H9 (cell line): ENCODE data around the gene CREB1. TPM values are rescaled to one million over a fixed set of nuclear protein-coding genes. Genes with fewer than 3 reads are reported as not detected.

ENCODE experiments used
- DNase-seq: peaks from one replicate; pipeline ENCODE4 v3.0.0-alpha.2; 2017
- H2AFZ ChIP-seq: one replicate; pipeline ENCODE4 v1.6.1; 2013; ENCODE audit warnings: mild to moderate bottlenecking, low read length, control low read depth, moderate library complexity
- H2AK5ac ChIP-seq: 2 replicates; pipeline ENCODE4 v1.6.1; 2013; ENCODE audit warnings: low read length, control low read depth, mixed read lengths; ENCODE audit not compliant: insufficient read length
- H2BK120ac ChIP-seq: one replicate; pipeline ENCODE4 v1.6.1; 2013; ENCODE audit warnings: low read depth, mild to moderate bottlenecking, low read length, control low read depth, inconsistent platforms; ENCODE audit not compliant: poor library complexity, severe bottlenecking
- H2BK12ac ChIP-seq: 2 replicates; pipeline ENCODE4 v1.6.1; 2013; ENCODE audit warnings: low read length, control low read depth, mixed read lengths, low read depth; ENCODE audit not compliant: insufficient read length
- H2BK15ac ChIP-seq: 2 replicates; pipeline ENCODE4 v1.6.1; 2013; ENCODE audit warnings: low read depth, low read length, control low read depth
- H2BK20ac ChIP-seq: one replicate; pipeline ENCODE4 v1.6.1; 2013; ENCODE audit warnings: low read depth, mild to moderate bottlenecking, low read length, control low read depth, inconsistent platforms; ENCODE audit not compliant: poor library complexity, severe bottlenecking
- H2BK5ac ChIP-seq: 2 replicates; pipeline ENCODE4 v1.6.1; 2013; ENCODE audit warnings: low read length, control low read depth, mixed read lengths; ENCODE audit not compliant: insufficient read length
- H3K14ac ChIP-seq: 2 replicates; pipeline ENCODE4 v1.6.1; 2013; ENCODE audit warnings: low read length, control low read depth; ENCODE audit not compliant: insufficient read depth
- H3K18ac ChIP-seq: 2 replicates; pipeline ENCODE4 v1.6.1; 2013; ENCODE audit warnings: low read depth, mild to moderate bottlenecking, mixed read lengths, low read length, control low read depth; ENCODE audit not compliant: insufficient read length
- H3K23ac ChIP-seq: 2 replicates; pipeline ENCODE4 v1.6.1; 2013; ENCODE audit warnings: low read length, control low read depth, mixed read lengths, low read depth; ENCODE audit not compliant: insufficient read length
- H3K23me2 ChIP-seq: 2 replicates; pipeline ENCODE4 v1.6.1; 2013; ENCODE audit warnings: low read depth, mild to moderate bottlenecking, mixed read lengths, low read length, control low read depth; ENCODE audit not compliant: insufficient read length, poor library complexity, severe bottlenecking
- H3K27ac ChIP-seq: 2 replicates; pipeline ENCODE4 v1.5.1; 2013; ENCODE audit warnings: low read length, control low read depth, mixed read lengths, low read depth; ENCODE audit not compliant: insufficient read length
- H3K27me3 ChIP-seq: 2 replicates; pipeline ENCODE4 v1.6.1; 2013; ENCODE audit warnings: low read length, control low read depth, inconsistent platforms; ENCODE audit not compliant: insufficient read depth
- H3K4ac ChIP-seq: 2 replicates; pipeline ENCODE4 v1.6.1; 2013; ENCODE audit warnings: low read depth, mild to moderate bottlenecking, control low read depth, inconsistent platforms, low read length, moderate library complexity
- H3K4me1 ChIP-seq: 2 replicates; pipeline ENCODE4 v1.6.1; 2013; ENCODE audit warnings: low read length, control low read depth, inconsistent platforms; ENCODE audit not compliant: insufficient read depth
- H3K4me2 ChIP-seq: 2 replicates; pipeline ENCODE4 v1.6.1; 2013; ENCODE audit warnings: low read length, control low read depth, mixed read lengths; ENCODE audit not compliant: insufficient read length, insufficient read depth
- H3K56ac ChIP-seq: 2 replicates; pipeline ENCODE4 v1.6.1; 2013; ENCODE audit warnings: low read depth, mild to moderate bottlenecking, mixed read lengths, low read length, control low read depth; ENCODE audit not compliant: insufficient read length
- H3K79me1 ChIP-seq: 2 replicates; pipeline ENCODE4 v1.6.1; 2013; ENCODE audit warnings: low read depth, mild to moderate bottlenecking, moderate library complexity, low read length, control low read depth, inconsistent platforms; ENCODE audit not compliant: insufficient read depth, poor library complexity, severe bottlenecking
- H3K79me2 ChIP-seq: 2 replicates; pipeline ENCODE4 v1.6.1; 2013; ENCODE audit warnings: low read length, control low read depth, inconsistent platforms; ENCODE audit not compliant: insufficient read depth
- H3K9ac ChIP-seq: 2 replicates; pipeline ENCODE4 v1.6.1; 2013; ENCODE audit warnings: low read length, control low read depth, mixed read lengths; ENCODE audit not compliant: insufficient read length; ENCODE audit errors: extremely low read depth
- H3K9me3 ChIP-seq: one replicate; pipeline ENCODE4 v1.6.1; 2013; ENCODE audit warnings: low read depth, low read length, inconsistent platforms; ENCODE audit not compliant: control insufficient read depth
- H3T11ph ChIP-seq: one replicate; pipeline ENCODE4 v1.6.1; 2013; ENCODE audit warnings: mild to moderate bottlenecking, low read length, control low read depth, inconsistent platforms
- H4K20me1 ChIP-seq: one replicate; pipeline ENCODE4 v1.6.1; 2013; ENCODE audit not compliant: control insufficient read depth, insufficient read length, insufficient read depth
- H4K5ac ChIP-seq: 2 replicates; pipeline ENCODE4 v1.6.1; 2013; ENCODE audit warnings: low read depth, mild to moderate bottlenecking, mixed read lengths, low read length, control low read depth; ENCODE audit not compliant: insufficient read length
- H4K8ac ChIP-seq: replicated peaks from 2 replicates; pipeline ENCODE4 v1.6.1; 2013; ENCODE audit warnings: low read length, control low read depth, mixed read lengths, low read depth; ENCODE audit not compliant: insufficient read length
- H4K91ac ChIP-seq: 2 replicates; pipeline ENCODE4 v1.6.1; 2013; ENCODE audit warnings: low read depth, mild to moderate bottlenecking, moderate library complexity, mixed read lengths, low read length, control low read depth; ENCODE audit not compliant: insufficient read length
- H3K27ac Mint-ChIP-seq, 3 experiments: 2 replicates in 2 of 3; 3 replicates in 1 of 3; pipeline ENCODE4 v1.8.0; 2020 to 2021; ENCODE audit warnings: mixed read lengths in 3 of 3, mild to moderate bottlenecking in 1 of 3, moderate library complexity in 1 of 3
- H3K27me3 Mint-ChIP-seq: 2 replicates; pipeline ENCODE4 v1.8.0; 2021; ENCODE audit warnings: low read depth, mild to moderate bottlenecking, moderate library complexity, mixed read lengths
- H3K36me3 Mint-ChIP-seq, 3 experiments: 2 replicates in 2 of 3; 3 replicates in 1 of 3; pipeline ENCODE4 v1.8.0; 2020 to 2021; ENCODE audit warnings: low read depth in 3 of 3, mixed read lengths in 3 of 3; ENCODE audit not compliant: insufficient read depth in 1 of 3
- H3K4me1 Mint-ChIP-seq, 2 experiments: 2 replicates each; pipeline ENCODE4 v1.8.0; 2020; ENCODE audit warnings: mixed read lengths in 2 of 2
- H3K4me3 Mint-ChIP-seq, 2 experiments: 2 replicates in 1 of 2; 3 replicates in 1 of 2; pipeline ENCODE4 v1.8.0; 2020 to 2021; ENCODE audit warnings: mild to moderate bottlenecking in 2 of 2, mixed read lengths in 2 of 2, moderate library complexity in 1 of 2
- H3K9me3 Mint-ChIP-seq, 2 experiments: 2 replicates in 1 of 2; 3 replicates in 1 of 2; pipeline ENCODE4 v1.8.0; 2020; ENCODE audit warnings: mild to moderate bottlenecking in 2 of 2, mixed read lengths in 2 of 2, moderate library complexity in 1 of 2
- CTCF ChIP-seq: fragments of 200-600 bp; sonication (generic); conservative IDR thresholded peaks from 3 replicates; pipeline ENCODE4 v1.8.0; 2021; ENCODE audit warnings: antibody characterized with exemption, mild to moderate bottlenecking
- WGBS: extraction: QIAGEN DNeasy Blood & Tissue Kit; methylation state at CpG from one replicate; pipeline ENCODE4 v1.1.7; 2013; ENCODE audit warnings: missing lambda C conversion rate, low lambda C conversion rate, mixed read lengths; ENCODE audit not compliant: insufficient read length; ENCODE audit errors: extremely low coverage; 5-methylcytosine and 5-hydroxymethylcytosine counted together
- total RNA-seq: library from RNA; stranded (reverse); gene quantifications from 2 replicates; pipeline ENCODE4 v1.2.1, GENCODE V29; 2021

The CREB1 gene
- total RNA-seq, 1 experiment from 2014 or later: 103 TPM

GRCh38 chr2:207504513-207505170, 25.1 kb upstream of the CREB1 start:
- Histone ChIP-seq H3K27ac (no peak overlapping the region), H3K79me2 (no peaks in the 10 kb centered on the region), H4K91ac (no peak overlapping the region), H3K4ac (no peak overlapping the region), H3K56ac (no peak overlapping the region), H2BK12ac (no peak overlapping the region), H2AK5ac (no peak overlapping the region), H3K23ac (no peak overlapping the region), H2BK20ac (no peak overlapping the region), H3K4me2 (peak overlapping the region; percentile 42), H2BK5ac (no peak overlapping the region), H2AFZ (no peak overlapping the region), H2BK15ac (no peak overlapping the region), H2BK120ac (no peak overlapping the region), H3K18ac (no peak overlapping the region), H3K14ac (no peak overlapping the region), H3K4me1 (peaks cover 9% of the 10 kb centered on the region), H3K9ac (no peak overlapping the region), H3K79me1 (no peaks in the 10 kb centered on the region), H4K5ac (no peak overlapping the region), H4K8ac (no peak overlapping the region), H3T11ph (no peak overlapping the region), H3K23me2 (no peaks in the 10 kb centered on the region), H3K9me3 (no peaks in the 10 kb centered on the region), H3K27me3 (no peaks in the 10 kb centered on the region), H4K20me1 (no peaks in the 10 kb centered on the region)
- Mint-ChIP-seq H3K9me3 (no peaks in the 10 kb centered on the region; a peak in 1 of 5 replicates), H3K36me3 (peaks cover 0 to 5% (median 0%) of the 10 kb centered on the region in 3 experiments; a peak in 1 of 7 replicates), H3K27me3 (no peaks in the 10 kb centered on the region), H3K4me1 (peaks cover 38 to 46% of the 10 kb centered on the region in 2 experiments), H3K4me3 (peak overlapping the region in 1 of 2 experiments; percentile 6; a peak in 2 of 5 replicates), H3K27ac (peak overlapping the region; percentile 22 to 73 (median 71); a peak in 6 of 7 replicates)
- WGBS: no CpG with 5 or more reads among the region's 11 CpGs
- DNase-seq: no peak
- TF ChIP-seq CTCF: no peak
